WTC11 (cell line): Measurements from ENCODE around the gene PAQR4. TPM values are rescaled to one million over a fixed set of nuclear protein-coding genes. Genes with fewer than 3 reads are reported as not detected.

Experiments
- ATAC-seq: fragments of 200-7000 bp; cut with Tn5 transposase; 2 replicates; pipeline ENCODE4 v1.10.0; 2021; ENCODE audit warnings: mild to moderate bottlenecking, moderate library complexity
- CTCF ChIA-PET: fragments of 300-600 bp; sonication (Branson Sonifier 250); formaldehyde crosslinking; loops from one replicate; lab custom pipeline; 2021; ENCODE audit warnings: antibody characterized with exemption; lab: Charles Lee
- POLR2A ChIA-PET: fragments of 350-600 bp; sonication (Branson Sonifier 250); formaldehyde crosslinking; loops from one replicate; lab custom pipeline; 2021; ENCODE audit warnings: antibody characterized with exemption; lab: Charles Lee
- DNase-seq: peaks from one replicate; pipeline ENCODE4 v3.0.0; 2021; ENCODE audit warnings: low spot score
- H3K27ac Mint-ChIP-seq: 2 replicates; pipeline ENCODE4 v1.8.0; 2021; ENCODE audit warnings: mixed read lengths
- H3K27me3 Mint-ChIP-seq: 2 replicates; pipeline ENCODE4 v1.8.0; 2021; ENCODE audit warnings: low read depth, mild to moderate bottlenecking, moderate library complexity, mixed read lengths
- H3K36me3 Mint-ChIP-seq: 2 replicates; pipeline ENCODE4 v1.8.0; 2021; ENCODE audit warnings: mixed read lengths
- H3K4me1 Mint-ChIP-seq: 2 replicates; pipeline ENCODE4 v1.8.0; 2022; ENCODE audit warnings: mixed read lengths
- H3K4me3 Mint-ChIP-seq: 2 replicates; pipeline ENCODE4 v1.8.0; 2021; ENCODE audit warnings: mild to moderate bottlenecking, moderate library complexity, mixed read lengths
- H3K9me3 Mint-ChIP-seq: 2 replicates; pipeline ENCODE4 v1.8.0; 2021; ENCODE audit warnings: mixed read lengths
- ATF1 ChIP-seq: sonication (generic); formaldehyde crosslinking; IDR thresholded peaks from 2 replicates; pipeline ENCODE4 v1.8.1; 2023; ENCODE audit warnings: mild to moderate bottlenecking, moderate library complexity, missing genetic modification reagents
- ATF2 ChIP-seq: sonication (generic); formaldehyde crosslinking; IDR thresholded peaks from 2 replicates; pipeline ENCODE4 v1.8.1; 2022; ENCODE audit warnings: low read depth, missing genetic modification reagents, borderline replicate concordance
- ATF3 ChIP-seq: sonication (generic); formaldehyde crosslinking; conservative IDR thresholded peaks from 2 replicates; pipeline ENCODE4 v1.8.1; 2022; ENCODE audit warnings: mild to moderate bottlenecking, missing genetic modification reagents
- ATF6 ChIP-seq: sonication (generic); formaldehyde crosslinking; IDR thresholded peaks from 2 replicates; pipeline ENCODE4 v1.8.1; 2023; ENCODE audit warnings: mild to moderate bottlenecking, missing genetic modification reagents
- CDX4 ChIP-seq: fragments of 250-450 bp; sonication (Bioruptor Pico); IDR thresholded peaks from 2 replicates; pipeline ENCODE4 v1.9.0; 2021; ENCODE audit warnings: moderate library complexity, mild to moderate bottlenecking, inconsistent platforms, borderline replicate concordance
- CREB1 ChIP-seq: sonication (generic); formaldehyde crosslinking; IDR thresholded peaks from 2 replicates; pipeline ENCODE4 v1.8.0; 2023; ENCODE audit warnings: mild to moderate bottlenecking, missing genetic modification reagents
- CREM ChIP-seq: sonication (generic); formaldehyde crosslinking; IDR thresholded peaks from 2 replicates; pipeline ENCODE4 v1.8.1; 2022; ENCODE audit warnings: mild to moderate bottlenecking, missing genetic modification reagents, moderate library complexity
- ELF4 ChIP-seq: sonication (generic); formaldehyde crosslinking; IDR thresholded peaks from 2 replicates; pipeline ENCODE4 v1.8.1; 2022; ENCODE audit warnings: low read depth, mild to moderate bottlenecking, moderate library complexity, missing genetic modification reagents
- FOXP4 ChIP-seq: sonication (generic); formaldehyde crosslinking; IDR thresholded peaks from 2 replicates; pipeline ENCODE4 v1.8.0; 2022; ENCODE audit warnings: mild to moderate bottlenecking, missing genetic modification reagents
- GRHL2 ChIP-seq: fragments of 250-450 bp; sonication (Bioruptor Pico); IDR thresholded peaks from 2 replicates; pipeline ENCODE4 v1.8.0; 2022; ENCODE audit warnings: mild to moderate bottlenecking, moderate library complexity; ENCODE audit not compliant: insufficient replicate concordance, severe bottlenecking
- GTF2I ChIP-seq: fragments of 250-450 bp; sonication (Bioruptor Pico); conservative IDR thresholded peaks from 2 replicates; pipeline ENCODE4 v1.4.0; 2021; ENCODE audit warnings: mild to moderate bottlenecking
- MLX ChIP-seq: sonication (generic); formaldehyde crosslinking; IDR thresholded peaks from 2 replicates; pipeline ENCODE4 v1.8.1; 2023; ENCODE audit warnings: mild to moderate bottlenecking, missing genetic modification reagents, moderate library complexity
- MYBL2 ChIP-seq: sonication (generic); formaldehyde crosslinking; IDR thresholded peaks from 2 replicates; pipeline ENCODE4 v1.8.1; 2023; ENCODE audit warnings: mild to moderate bottlenecking, moderate library complexity, missing genetic modification reagents
- NR1H2 ChIP-seq: sonication (generic); formaldehyde crosslinking; IDR thresholded peaks from 2 replicates; pipeline ENCODE4 v1.9.0; 2021; ENCODE audit warnings: mild to moderate bottlenecking, moderate library complexity, missing genetic modification reagents
- RELA ChIP-seq: sonication (generic); formaldehyde crosslinking; IDR thresholded peaks from 2 replicates; pipeline ENCODE4 v1.8.1; 2022; ENCODE audit warnings: missing genetic modification reagents, mild to moderate bottlenecking, borderline replicate concordance
- SMAD3 ChIP-seq: sonication (generic); formaldehyde crosslinking; IDR thresholded peaks from 2 replicates; pipeline ENCODE4 v1.8.0; 2022; ENCODE audit warnings: missing genetic modification reagents, mild to moderate bottlenecking, borderline replicate concordance
- SP1 ChIP-seq: sonication (generic); formaldehyde crosslinking; conservative IDR thresholded peaks from 2 replicates; pipeline ENCODE4 v1.8.1; 2022; ENCODE audit warnings: missing genetic modification reagents
- TCF7 ChIP-seq: sonication (generic); formaldehyde crosslinking; IDR thresholded peaks from 2 replicates; pipeline ENCODE4 v1.8.0; 2022; ENCODE audit warnings: mild to moderate bottlenecking, low read depth, missing genetic modification reagents, moderate library complexity
- TP53 ChIP-seq: sonication (generic); formaldehyde crosslinking; IDR thresholded peaks from 2 replicates; pipeline ENCODE4 v1.8.1; 2023; ENCODE audit warnings: mild to moderate bottlenecking, missing genetic modification reagents
- ZBTB21 ChIP-seq: sonication (generic); formaldehyde crosslinking; IDR thresholded peaks from 2 replicates; pipeline ENCODE4 v1.8.1; 2023; ENCODE audit warnings: mild to moderate bottlenecking, missing genetic modification reagents, borderline replicate concordance
- ZNF138 ChIP-seq: sonication (generic); formaldehyde crosslinking; conservative IDR thresholded peaks from 2 replicates; pipeline ENCODE4 v1.8.1; 2022; ENCODE audit warnings: mild to moderate bottlenecking, moderate library complexity, missing genetic modification reagents
- ZNF423 ChIP-seq: fragments of 250-450 bp; sonication (Bioruptor Pico); IDR thresholded peaks from 2 replicates; pipeline ENCODE4 v2.1.2; 2022; ENCODE audit warnings: mild to moderate bottlenecking, moderate library complexity
- total RNA-seq: library from RNA; stranded (reverse); gene quantifications from 3 replicates; pipeline ENCODE4 v1.2.3, GENCODE V29; 2021

PAQR4 gene
- total RNA-seq, 1 experiment from 2014 or later: 32.4 TPM

- CTCF ChIA-PET: interaction anchor here (1.9 to 3.1 kb wide), 4 partner anchors 8 to 39 kb away, joined by 9 to 15 read pairs (median 11); partner anchors contain the start of gene KREMEN2
- no peak overlapping the region for H3K4me3 Mint-ChIP-seq
- no peak for ATAC-seq
Measured at GRCh38 chr16:2992383-2993081, 23.4 kb downstream of the PAQR4 start.

GRCh38 chr16:2996298-2996697 lies 27.1 kb downstream of the PAQR4 start:
- ChIA-PET POLR2A (interaction anchor here (0.6 to 0.8 kb wide), 2 partner anchors 11 to 16 kb away, joined by 3 read pairs; no protein-coding TSS in a partner anchor), CTCF (interaction anchor here (1.0 to 2.3 kb wide), 8 partner anchors 13 to 113 kb away, joined by 3 to 14 read pairs (median 4); partner anchors contain the start of genes CLDN6 and FLYWCH2)
- H3K4me1 Mint-ChIP-seq: no peaks in the 10 kb centered on the region; the same call in 1 of the 2 replicates
- H3K27ac Mint-ChIP-seq: no peak overlapping the region
- DNase-seq (no peak), ATAC-seq (no peak)
- H3K4me3 Mint-ChIP-seq: no peak overlapping the region
- H3K27me3 Mint-ChIP-seq: no peaks in the 10 kb centered on the region
- no peaks in the 10 kb centered on the region for H3K36me3 Mint-ChIP-seq
- H3K9me3 Mint-ChIP-seq: no peaks in the 10 kb centered on the region
- TF ChIP-seq ELF4: no peak
- no peak for TF ChIP-seq GRHL2
- no peak for TF ChIP-seq SMAD3 (CRISPR knock-in tag)
- TF ChIP-seq RELA: no peak
- no peak for TF ChIP-seq MYBL2 (CRISPR knock-in tag)
- TF ChIP-seq CDX4 (CRISPR knock-in tag): no peak
- TF ChIP-seq SP1: no peak
- no peak for TF ChIP-seq FOXP4 (CRISPR knock-in tag)
- no peak for TF ChIP-seq ZBTB21 (CRISPR knock-in tag)
- TF ChIP-seq ATF3 (CRISPR knock-in tag): no peak
- TF ChIP-seq TP53: no peak
- no peak for TF ChIP-seq TCF7 (CRISPR knock-in tag)

More at GRCh38 chr16:2992383-2993081, 23.4 kb downstream of the PAQR4 start:
- H3K36me3 Mint-ChIP-seq: no peaks in the 10 kb centered on the region
- TF ChIP-seq ZNF423 (CRISPR knock-in tag): no peak
- TF ChIP-seq MLX: no peak
- no peak for TF ChIP-seq ATF6
- TF ChIP-seq CREB1 (CRISPR knock-in tag): no peak
- TF ChIP-seq CREM (CRISPR knock-in tag): no peak
- no peak for TF ChIP-seq GTF2I (CRISPR knock-in tag)
- no peak for TF ChIP-seq ZNF138 (CRISPR knock-in tag)
- no peak for TF ChIP-seq NR1H2 (CRISPR knock-in tag)
- TF ChIP-seq ATF1 (CRISPR knock-in tag): no peak
- TF ChIP-seq ATF2 (CRISPR knock-in tag): no peak
- no peaks in the 10 kb centered on the region for H3K9me3 Mint-ChIP-seq
- POLR2A ChIA-PET: interaction anchor here (0.6 kb wide), 1 partner anchor 39 kb away, joined by 3 read pairs; no protein-coding TSS in a partner anchor
- H3K27ac Mint-ChIP-seq: no peak overlapping the region
- no peak for DNase-seq
- peaks cover 21% of the 10 kb centered on the region for H3K4me1 Mint-ChIP-seq
- no peaks in the 10 kb centered on the region for H3K27me3 Mint-ChIP-seq
